WERI-Rb-1 (cell line): ENCODE results near the gene DNAJC16.
"Not testable (repeated sequence)": the region's sequence is repeated elsewhere in the genome, so short reads cannot be mapped to it uniquely, and the experiment has no call there.

Source experiments
- DNase-seq: peaks from one replicate; pipeline ENCODE4 v3.0.0-alpha.2; 2020
- H3K27ac ChIP-seq: fragments of 250-450 bp; sonication (Bioruptor Pico); 2 replicates; pipeline ENCODE4 v1.5.1; 2020; ENCODE audit warnings: mild to moderate bottlenecking, moderate library complexity
- H3K27me3 ChIP-seq: fragments of 250-450 bp; sonication (Bioruptor Pico); 2 replicates; pipeline ENCODE4 v1.5.1; 2021; ENCODE audit warnings: mild to moderate bottlenecking, low read depth, moderate library complexity; ENCODE audit not compliant: insufficient read depth, severe bottlenecking
- H3K36me3 ChIP-seq: fragments of 250-450 bp; sonication (Bioruptor Pico); 2 replicates; pipeline ENCODE4 v1.5.1; 2020; ENCODE audit warnings: mild to moderate bottlenecking, moderate library complexity
- H3K4me3 ChIP-seq: 2 replicates; pipeline ENCODE4 v1.5.1; 2011; ENCODE audit warnings: low read depth, mild to moderate bottlenecking, control low read depth, low read length
- H3K9me3 ChIP-seq: fragments of 250-450 bp; sonication (Bioruptor Pico); 2 replicates; pipeline ENCODE4 v1.5.1; 2021; ENCODE audit warnings: mild to moderate bottlenecking, moderate library complexity; ENCODE audit not compliant: severe bottlenecking
- TF ChIP-seq, protein P1 (sequence below): IDR thresholded peaks from 2 replicates; pipeline ENCODE4 v1.5.1; 2011; ENCODE audit warnings: low read depth, mild to moderate bottlenecking, control low read depth, inconsistent platforms, low read length

Gene DNAJC16

DNA sequence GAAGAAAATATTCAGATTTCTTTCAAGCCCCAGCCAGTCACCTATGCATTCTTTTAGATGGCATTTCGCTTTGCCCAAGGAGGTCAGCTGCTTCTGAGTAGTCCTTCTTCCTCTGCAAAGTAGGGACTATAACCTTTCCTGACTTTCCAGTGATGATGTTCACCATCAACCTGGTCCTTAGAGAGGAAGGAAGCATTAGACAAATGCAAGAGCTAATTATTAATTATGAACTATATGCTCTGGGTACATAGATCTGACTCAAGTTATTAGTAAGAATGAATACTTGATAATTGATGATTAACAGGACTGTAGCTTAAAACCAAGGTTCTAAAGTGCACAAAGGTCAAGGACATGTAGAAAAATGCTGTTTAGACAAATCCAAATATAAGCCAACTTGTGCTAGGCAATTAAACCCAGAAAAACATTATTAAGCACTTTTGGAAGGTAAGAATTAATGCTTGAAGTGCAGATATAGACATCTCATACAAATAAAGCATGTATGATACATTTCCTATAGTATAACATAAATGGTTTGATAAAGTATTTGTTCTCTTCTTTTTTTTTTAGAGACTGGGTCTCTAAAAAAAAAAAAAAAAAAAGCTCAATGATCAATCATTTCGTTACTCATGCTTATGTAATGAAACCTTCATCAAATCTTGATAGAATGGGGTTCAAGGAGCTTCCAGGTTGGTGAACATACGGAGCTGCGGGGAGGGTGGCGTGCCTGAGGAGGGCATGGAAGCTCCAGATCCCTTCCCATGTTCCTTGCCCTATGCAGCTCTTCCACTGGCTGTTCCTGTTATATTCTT is 69.4 kb downstream of the DNAJC16 start:
- no peaks in the 10 kb centered on the region for H3K27me3 ChIP-seq
- no peak overlapping the region for H3K4me3 ChIP-seq
- no peaks in the 10 kb centered on the region for H3K9me3 ChIP-seq
- no peak for DNase-seq
- H3K27ac ChIP-seq = no peak overlapping the region
- H3K36me3 ChIP-seq = no peaks in the 10 kb centered on the region
- TF ChIP-seq, protein P1, sequence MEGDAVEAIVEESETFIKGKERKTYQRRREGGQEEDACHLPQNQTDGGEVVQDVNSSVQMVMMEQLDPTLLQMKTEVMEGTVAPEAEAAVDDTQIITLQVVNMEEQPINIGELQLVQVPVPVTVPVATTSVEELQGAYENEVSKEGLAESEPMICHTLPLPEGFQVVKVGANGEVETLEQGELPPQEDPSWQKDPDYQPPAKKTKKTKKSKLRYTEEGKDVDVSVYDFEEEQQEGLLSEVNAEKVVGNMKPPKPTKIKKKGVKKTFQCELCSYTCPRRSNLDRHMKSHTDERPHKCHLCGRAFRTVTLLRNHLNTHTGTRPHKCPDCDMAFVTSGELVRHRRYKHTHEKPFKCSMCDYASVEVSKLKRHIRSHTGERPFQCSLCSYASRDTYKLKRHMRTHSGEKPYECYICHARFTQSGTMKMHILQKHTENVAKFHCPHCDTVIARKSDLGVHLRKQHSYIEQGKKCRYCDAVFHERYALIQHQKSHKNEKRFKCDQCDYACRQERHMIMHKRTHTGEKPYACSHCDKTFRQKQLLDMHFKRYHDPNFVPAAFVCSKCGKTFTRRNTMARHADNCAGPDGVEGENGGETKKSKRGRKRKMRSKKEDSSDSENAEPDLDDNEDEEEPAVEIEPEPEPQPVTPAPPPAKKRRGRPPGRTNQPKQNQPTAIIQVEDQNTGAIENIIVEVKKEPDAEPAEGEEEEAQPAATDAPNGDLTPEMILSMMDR = no peak

DNA sequence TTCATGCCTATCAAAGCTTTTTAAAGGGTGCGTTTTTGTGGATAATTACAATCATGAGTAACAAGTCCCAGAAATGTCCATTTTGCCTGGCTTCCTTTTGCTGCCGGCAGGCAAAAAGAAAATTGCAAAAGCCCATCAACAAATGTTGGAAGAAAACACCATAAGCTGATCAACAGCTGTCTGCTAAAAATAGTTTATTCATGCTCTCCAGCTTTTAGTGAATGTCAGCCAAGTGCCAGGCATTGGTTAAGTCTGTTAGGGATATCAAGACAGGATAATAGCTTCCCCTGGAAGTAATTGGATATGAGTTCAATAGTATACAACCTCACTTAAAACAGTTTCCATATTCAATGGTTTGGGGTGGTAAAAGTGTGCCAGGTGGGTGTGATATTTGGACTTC is 71.8 kb downstream of the DNAJC16 start:
- Histone ChIP-seq H3K4me3 (no peak overlapping the region), H3K27ac (no peak overlapping the region), H3K36me3 (no peaks in the 10 kb centered on the region), H3K9me3 (no peaks in the 10 kb centered on the region), H3K27me3 (no peaks in the 10 kb centered on the region)
- TF ChIP-seq, protein P1 = no peak
- no peak for DNase-seq

DNA sequence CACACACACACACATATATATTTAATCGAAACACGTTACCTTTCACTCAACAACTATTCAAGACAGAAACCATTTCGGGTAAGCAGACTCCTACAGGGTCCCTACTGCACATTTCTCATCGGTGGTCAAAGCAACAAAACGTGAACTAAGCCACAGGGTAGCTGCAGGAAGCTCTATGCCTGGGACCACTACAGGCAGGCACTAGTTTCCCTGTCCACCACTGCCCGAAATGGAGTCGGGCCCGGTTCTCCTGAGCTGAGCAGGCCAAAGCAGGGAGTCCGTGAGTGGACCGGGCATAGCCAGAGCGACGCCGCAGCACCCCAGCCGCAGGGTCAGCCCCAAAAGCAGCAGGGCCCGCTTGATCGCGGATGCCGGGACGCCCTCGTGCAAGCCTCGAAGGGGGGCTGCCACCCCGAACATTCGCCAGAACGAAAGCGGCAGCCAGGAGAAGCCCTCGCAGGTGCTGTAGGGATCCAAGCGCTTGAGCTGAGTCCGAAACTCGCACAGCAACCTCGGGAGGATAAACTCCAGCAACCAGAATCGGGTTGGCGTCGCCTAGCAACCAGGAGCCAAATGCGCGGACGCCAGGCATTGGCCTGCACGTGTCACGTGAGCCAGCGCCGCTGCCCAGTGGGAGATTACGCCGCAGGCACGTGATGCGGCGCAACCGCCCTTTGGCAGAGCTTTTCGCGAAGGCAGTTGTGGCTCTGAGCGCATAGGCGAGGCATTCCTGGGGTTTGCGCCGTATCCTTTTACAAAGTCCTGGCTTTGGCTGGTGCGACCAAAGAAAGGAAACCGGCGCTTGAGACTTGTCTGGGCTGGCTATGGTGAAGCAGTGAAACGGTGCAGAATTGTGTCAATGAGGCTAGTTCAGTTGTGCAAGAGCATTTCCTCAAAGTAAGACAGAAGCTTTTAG is 76.7 kb downstream of the DNAJC16 start:
- TF ChIP-seq, protein P1 = no peak
- Histone ChIP-seq H3K4me3 (peak overlapping the region; percentile 78), H3K36me3 (no peaks in the 10 kb centered on the region), H3K27me3 (no peaks in the 10 kb centered on the region), H3K27ac (peak overlapping the region; percentile 41), H3K9me3 (no peaks in the 10 kb centered on the region)
- DNase-seq = peak; percentile 93

DNA sequence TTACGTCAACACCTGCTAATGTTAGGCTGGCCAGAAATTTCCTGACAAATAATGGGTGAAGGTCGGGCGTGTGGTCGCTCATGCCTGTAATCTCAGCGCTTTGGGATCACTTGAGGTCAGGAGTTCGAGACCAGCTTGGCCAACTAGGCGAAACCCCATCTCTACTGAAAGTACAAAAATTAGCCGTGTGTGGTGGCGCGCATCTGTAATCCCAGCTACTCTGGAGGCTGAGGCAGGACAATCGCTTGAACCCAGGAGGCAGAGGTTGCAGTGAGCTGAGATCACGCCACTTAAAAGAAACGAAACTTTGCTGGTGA is 77.3 kb downstream of the DNAJC16 start:
- H3K27me3 ChIP-seq, DNase-seq, H3K9me3 ChIP-seq, H3K36me3 ChIP-seq: not testable (repeated sequence)
- Histone ChIP-seq H3K27ac (peak overlapping the region; percentile 6; the same call in 1 of the 2 replicates), H3K4me3 (peak overlapping the region; percentile 78)

DNA sequence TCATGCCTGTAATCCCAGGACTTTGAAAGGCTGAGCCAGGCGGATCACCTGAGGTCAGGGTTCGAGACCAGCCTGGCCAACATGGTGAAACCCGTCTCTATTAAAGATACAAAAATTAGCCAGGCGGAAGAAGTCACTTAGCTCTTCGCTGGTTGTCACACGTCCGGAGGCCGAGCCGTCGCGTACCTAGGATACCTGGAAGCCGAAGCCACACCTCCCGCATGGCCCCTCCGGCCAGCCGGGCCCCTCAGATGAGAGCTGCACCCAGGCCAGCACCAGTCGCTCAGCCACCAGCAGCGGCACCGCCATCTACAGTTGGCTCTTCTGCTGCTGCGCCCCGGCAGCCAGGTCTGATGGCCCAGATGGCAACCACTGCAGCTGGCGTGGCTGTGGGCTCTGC is 77.8 kb downstream of the DNAJC16 start:
- not testable (repeated sequence) for H3K27ac ChIP-seq, H3K9me3 ChIP-seq, H3K27me3 ChIP-seq, DNase-seq, H3K4me3 ChIP-seq, H3K36me3 ChIP-seq

DNA sequence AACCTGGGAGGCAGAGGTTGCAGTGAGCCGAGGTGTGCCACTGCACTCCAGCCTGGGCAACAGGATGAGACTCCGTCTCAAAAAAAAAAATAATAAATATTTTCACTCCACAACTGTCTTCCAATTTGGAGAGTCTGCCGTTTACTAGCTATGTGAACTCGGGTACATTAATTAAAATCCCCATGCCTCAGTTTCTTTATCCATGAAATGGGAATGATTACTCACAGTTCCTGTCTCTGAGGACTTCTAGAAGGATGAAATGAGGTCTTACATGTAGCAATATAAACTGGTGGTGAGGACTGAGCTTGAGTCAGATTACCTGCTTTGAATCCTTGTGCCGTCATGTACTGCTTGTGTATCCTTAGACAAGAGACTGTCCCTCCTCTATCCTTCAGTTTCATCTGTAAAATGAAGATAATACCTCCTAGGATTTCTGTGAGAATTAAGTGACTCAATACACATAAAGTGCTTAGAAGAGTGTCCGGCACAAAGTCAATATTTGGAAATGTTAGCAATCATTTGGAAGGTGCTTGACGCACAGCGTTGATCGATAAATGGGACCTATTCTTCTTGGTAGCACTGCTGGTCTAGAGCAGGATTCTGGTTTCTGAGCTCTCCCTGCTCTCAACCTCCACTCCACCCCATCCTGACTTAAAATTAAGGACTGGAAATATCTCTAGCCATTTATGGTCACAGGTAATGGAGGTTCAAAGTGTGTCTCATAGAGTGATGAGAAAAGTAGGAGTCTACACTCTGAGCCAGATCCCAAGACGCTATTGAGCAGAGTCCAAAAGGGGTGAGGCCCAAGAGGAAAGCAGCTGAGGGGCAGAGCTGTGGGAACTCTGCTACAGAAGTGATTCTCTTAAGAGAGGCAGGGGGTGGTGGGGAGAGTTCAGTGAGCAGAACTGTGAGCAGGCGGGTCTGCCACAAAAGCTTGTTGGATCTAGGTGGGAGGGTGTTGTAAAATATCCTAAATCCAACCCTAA is 79.0 kb downstream of the DNAJC16 start:
- Histone ChIP-seq H3K36me3 (no peaks in the 10 kb centered on the region), H3K4me3 (no peak overlapping the region)
- no peak for DNase-seq

More for the DNA sequence above, 79.0 kb downstream of the DNAJC16 start:
- TF ChIP-seq, protein P1 = no peak
- Histone ChIP-seq H3K9me3 (no peaks in the 10 kb centered on the region), H3K27ac (no peak overlapping the region), H3K27me3 (no peaks in the 10 kb centered on the region)
